MM.1S (cell line): Measurements from ENCODE around the gene FCHSD2.

Experiments used
- EZH2phosphoT487 ChIP-seq: fragments of 300-600 bp; sonication (generic); IDR thresholded peaks from 2 replicates; pipeline ENCODE4 v1.6.1; 2018; ENCODE audit warnings: antibody characterized with exemption, low read length
- TF ChIP-seq, protein P1 (sequence below): fragments of 300-600 bp; sonication (generic); IDR thresholded peaks from 2 replicates; pipeline ENCODE4 v1.5.1; 2016; ENCODE audit warnings: antibody characterized with exemption, low read length, mixed read lengths

DNA sequence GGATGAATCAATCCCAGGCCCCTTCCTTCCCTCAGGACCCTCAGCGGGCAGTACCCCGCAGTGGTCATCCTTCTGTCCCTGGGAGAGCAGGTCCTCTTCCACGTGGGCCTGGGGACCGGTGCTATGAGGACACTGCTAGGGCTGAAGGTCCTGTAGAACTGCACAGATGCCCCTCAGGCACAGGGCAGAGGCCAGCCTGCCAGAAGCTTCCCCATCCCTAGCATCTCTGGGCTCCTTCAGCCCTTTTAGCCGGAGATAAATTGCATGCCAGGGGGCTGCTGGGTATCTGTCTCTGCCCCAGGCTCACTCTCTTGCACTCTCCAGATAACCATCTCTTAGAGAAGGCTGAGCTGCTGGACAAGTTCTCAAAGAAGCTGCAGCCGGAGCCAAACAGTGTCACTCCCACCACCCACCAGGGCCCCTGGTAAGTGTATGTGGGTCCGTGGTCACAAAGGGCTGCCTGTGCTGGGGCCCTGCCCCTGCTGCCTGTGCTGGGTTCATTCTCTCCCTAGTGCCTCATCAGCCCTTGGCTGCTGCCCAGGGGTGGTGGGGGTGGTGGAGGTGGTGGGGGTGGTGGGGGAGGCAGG lies 325.6 kb downstream of the FCHSD2 start:
- TF ChIP-seq, protein P1, sequence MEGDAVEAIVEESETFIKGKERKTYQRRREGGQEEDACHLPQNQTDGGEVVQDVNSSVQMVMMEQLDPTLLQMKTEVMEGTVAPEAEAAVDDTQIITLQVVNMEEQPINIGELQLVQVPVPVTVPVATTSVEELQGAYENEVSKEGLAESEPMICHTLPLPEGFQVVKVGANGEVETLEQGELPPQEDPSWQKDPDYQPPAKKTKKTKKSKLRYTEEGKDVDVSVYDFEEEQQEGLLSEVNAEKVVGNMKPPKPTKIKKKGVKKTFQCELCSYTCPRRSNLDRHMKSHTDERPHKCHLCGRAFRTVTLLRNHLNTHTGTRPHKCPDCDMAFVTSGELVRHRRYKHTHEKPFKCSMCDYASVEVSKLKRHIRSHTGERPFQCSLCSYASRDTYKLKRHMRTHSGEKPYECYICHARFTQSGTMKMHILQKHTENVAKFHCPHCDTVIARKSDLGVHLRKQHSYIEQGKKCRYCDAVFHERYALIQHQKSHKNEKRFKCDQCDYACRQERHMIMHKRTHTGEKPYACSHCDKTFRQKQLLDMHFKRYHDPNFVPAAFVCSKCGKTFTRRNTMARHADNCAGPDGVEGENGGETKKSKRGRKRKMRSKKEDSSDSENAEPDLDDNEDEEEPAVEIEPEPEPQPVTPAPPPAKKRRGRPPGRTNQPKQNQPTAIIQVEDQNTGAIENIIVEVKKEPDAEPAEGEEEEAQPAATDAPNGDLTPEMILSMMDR, result no peak
- no peak for TF ChIP-seq EZH2phosphoT487
